ENCODE results near the gene LMX1B. TPM values are rescaled to one million over a fixed set of nuclear protein-coding genes. Genes with fewer than 3 reads are reported as not detected.

Gene LMX1B
- polyA plus RNA-seq, 1 donor (not counting 4 experiments of a cell fraction or from before 2014, with no cell fraction given) = 0.24 TPM

GRCh38 chr9:126611592-126612325, 2.0 kb upstream of the LMX1B start:
- TF ChIP-seq EZH2 (IDR thresholded peaks at IDR 0.05; ENCODE audit: low read length) = peak; percentile 99
- peak; percentile 70 to 96 (median 86) for TF ChIP-seq CTCF (optimal IDR thresholded peaks at IDR 0.05 in 1 of 3, IDR thresholded peaks at IDR 0.05 in 1 of 3, conservative IDR thresholded peaks at IDR 0.05 in 1 of 3; ENCODE audit: extremely low read depth in 1 of 3, insufficient read depth in 2 of 3, low read length in 3 of 3)
- dilution Hi-C loops (cut with MboI; ENCODE audit: extremely low pct_ligation_motif_present, low sequenced_read_pairs) = no loop called here
- Histone ChIP-seq H3K4me2 (ENCODE audit: control insufficient read depth, extremely low read depth, insufficient read depth, low read depth, low read length) (peak overlapping the region; percentile 45), H3K36me3 (ENCODE audit: control insufficient read depth in 2 of 2, extremely low read depth in 1 of 2, insufficient read depth in 2 of 2, low read length in 2 of 2) (no peaks in the 10 kb centered on the region), H3K27me3 (ENCODE audit: control insufficient read depth, extremely low read depth, insufficient read depth, low read length) (peaks cover 47% of the 10 kb centered on the region), H3K9me1 (ENCODE audit: control insufficient read depth, extremely low read depth, insufficient read depth, low read length) (no peaks in the 10 kb centered on the region), H3K27ac (ENCODE audit: control insufficient read depth, insufficient read depth, low read length) (no peak overlapping the region), H3K9ac (ENCODE audit: control insufficient read depth, extremely low read depth, insufficient read depth, low read length) (no peak overlapping the region), H3K4me3 (ENCODE audit: control insufficient read depth in 2 of 3, extremely low read depth in 1 of 3, insufficient read depth in 2 of 3, low read depth in 1 of 3, low read length in 3 of 3) (peak overlapping the region; percentile 2 to 23 (median 13)), H3K79me2 (ENCODE audit: control insufficient read depth, insufficient read depth, low read length) (no peaks in the 10 kb centered on the region), H3K4me1 (ENCODE audit: control insufficient read depth, extremely low read depth, insufficient read depth, low read length) (peaks cover 9% of the 10 kb centered on the region), H3K9me3 (ENCODE audit: control insufficient read depth, low read depth, low read length) (no peaks in the 10 kb centered on the region), H2AFZ (ENCODE audit: control insufficient read depth, low read length) (no peak overlapping the region), H4K20me1 (ENCODE audit: control insufficient read depth, extremely low read depth, insufficient read depth, low read length) (no peaks in the 10 kb centered on the region)
- DNase-seq (ENCODE audit: low read depth, low spot score) (no peak), FAIRE-seq (peak; percentile 26)

GRCh38 chr9:126612326-126612812, 1.4 kb upstream of the LMX1B start:
- no peak for FAIRE-seq
- H3K27me3 ChIP-seq (ENCODE audit: control insufficient read depth, extremely low read depth, insufficient read depth, low read length) = peaks cover 47% of the 10 kb centered on the region

More at GRCh38 chr9:126612326-126612812, 1.4 kb upstream of the LMX1B start:
- Histone ChIP-seq H4K20me1 (ENCODE audit: control insufficient read depth, extremely low read depth, insufficient read depth, low read length) (no peaks in the 10 kb centered on the region), H2AFZ (ENCODE audit: control insufficient read depth, low read length) (no peak overlapping the region), H3K9me3 (ENCODE audit: control insufficient read depth, low read depth, low read length) (no peaks in the 10 kb centered on the region), H3K4me1 (ENCODE audit: control insufficient read depth, extremely low read depth, insufficient read depth, low read length) (peaks cover 9% of the 10 kb centered on the region), H3K4me3 (ENCODE audit: control insufficient read depth in 2 of 3, extremely low read depth in 1 of 3, insufficient read depth in 2 of 3, low read depth in 1 of 3, low read length in 3 of 3) (peak overlapping the region in 2 of 3 experiments; percentile 13 to 48), H3K27ac (ENCODE audit: control insufficient read depth, insufficient read depth, low read length) (no peak overlapping the region), H3K9me1 (ENCODE audit: control insufficient read depth, extremely low read depth, insufficient read depth, low read length) (no peaks in the 10 kb centered on the region), H3K79me2 (ENCODE audit: control insufficient read depth, insufficient read depth, low read length) (no peaks in the 10 kb centered on the region), H3K36me3 (ENCODE audit: control insufficient read depth in 2 of 2, extremely low read depth in 1 of 2, insufficient read depth in 2 of 2, low read length in 2 of 2) (no peaks in the 10 kb centered on the region), H3K4me2 (ENCODE audit: control insufficient read depth, extremely low read depth, insufficient read depth, low read depth, low read length) (peak overlapping the region; percentile 58), H3K9ac (ENCODE audit: control insufficient read depth, extremely low read depth, insufficient read depth, low read length) (no peak overlapping the region)
- dilution Hi-C loops (cut with MboI; ENCODE audit: extremely low pct_ligation_motif_present, low sequenced_read_pairs) = no loop called here
- TF ChIP-seq EZH2 (IDR thresholded peaks at IDR 0.05; ENCODE audit: low read length) = no peak
- TF ChIP-seq CTCF (optimal IDR thresholded peaks at IDR 0.05 in 1 of 3, IDR thresholded peaks at IDR 0.05 in 1 of 3, conservative IDR thresholded peaks at IDR 0.05 in 1 of 3; ENCODE audit: extremely low read depth in 1 of 3, insufficient read depth in 2 of 3, low read length in 3 of 3) = no peak
- DNase-seq (ENCODE audit: low read depth, low spot score) = no peak
